CD4-positive, alpha-beta memory T cell (primary cell): ENCODE results near the gene IFT88. TPM values are rescaled to one million over a fixed set of nuclear protein-coding genes. Genes with fewer than 3 reads are reported as not detected.

Experiments
- CTCF ChIA-PET: fragments of 350-600 bp; sonication (Branson Sonifier 250); formaldehyde crosslinking; loops from one replicate; lab custom pipeline; 2021; ENCODE audit warnings: inconsistent platforms; ENCODE audit not compliant: partially characterized antibody; lab: Charles Lee
- POLR2A ChIA-PET: fragments of 350-600 bp; sonication (Branson Sonifier 250); formaldehyde crosslinking; loops from one replicate; lab custom pipeline; 2021; ENCODE audit not compliant: partially characterized antibody; lab: Charles Lee
- DNase-seq, 5 donors: peaks; one replicate each; pipeline versions ENCODE4 v3.0.0 to v3.0.0-alpha.2; 2020 to 2022; ENCODE audit warnings: mixed read lengths in 1 of 5
- H3K27ac ChIP-seq: one replicate; pipeline ENCODE4 v1.7.0; 2013; ENCODE audit warnings: low read depth, low read length
- H3K27me3 ChIP-seq: 2 replicates; pipeline ENCODE4 v1.7.0; 2013; ENCODE audit warnings: mild to moderate bottlenecking, low read length, moderate library complexity; ENCODE audit not compliant: insufficient read depth
- H3K36me3 ChIP-seq: 2 replicates; pipeline ENCODE4 v1.7.0; 2013; ENCODE audit warnings: mild to moderate bottlenecking, low read length, moderate library complexity; ENCODE audit not compliant: insufficient read depth
- H3K4me1 ChIP-seq: 2 replicates; pipeline ENCODE4 v1.7.0; 2013; ENCODE audit warnings: mild to moderate bottlenecking, low read length, moderate library complexity; ENCODE audit not compliant: insufficient read depth
- H3K4me3 ChIP-seq, 2 donors: one replicate each; pipeline ENCODE4 v1.7.0; 2013; ENCODE audit warnings: low read length in 2 of 2, mild to moderate bottlenecking in 1 of 2
- H3K9me3 ChIP-seq, 2 donors: one replicate each; pipeline ENCODE4 v1.7.0; 2013; ENCODE audit warnings: low read length in 2 of 2, control low read depth in 1 of 2; ENCODE audit not compliant: control insufficient read depth in 1 of 2
- H3K27ac Mint-ChIP-seq, 7 donors: one replicate each; pipeline ENCODE4 v1.8.0; 2020 to 2021; ENCODE audit warnings: mixed read lengths in 7 of 7, mild to moderate bottlenecking in 6 of 7, inconsistent platforms in 3 of 7, moderate library complexity in 3 of 7
- H3K27me3 Mint-ChIP-seq, 2 donors: one replicate each; pipeline ENCODE4 v1.8.0; 2020 to 2021; ENCODE audit warnings: mixed read lengths in 2 of 2
- H3K36me3 Mint-ChIP-seq, 2 donors: one replicate each; pipeline ENCODE4 v1.8.0; 2020 to 2021; ENCODE audit warnings: mixed read lengths in 2 of 2, inconsistent platforms in 1 of 2, mild to moderate bottlenecking in 1 of 2
- H3K4me1 Mint-ChIP-seq, 4 donors: one replicate each; pipeline ENCODE4 v1.8.0; 2020 to 2021; ENCODE audit warnings: mixed read lengths in 4 of 4, mild to moderate bottlenecking in 1 of 4
- H3K4me3 Mint-ChIP-seq, 8 donors: one replicate each; pipeline ENCODE4 v1.8.0; 2020 to 2021; ENCODE audit warnings: mixed read lengths in 8 of 8, mild to moderate bottlenecking in 7 of 8, moderate library complexity in 6 of 8, inconsistent platforms in 3 of 8
- H3K9me3 Mint-ChIP-seq, 8 donors: one replicate each; pipeline ENCODE4 v1.8.0; 2020 to 2021; ENCODE audit warnings: mixed read lengths in 8 of 8, mild to moderate bottlenecking in 5 of 8, inconsistent platforms in 3 of 8, moderate library complexity in 1 of 8
- intact Hi-C: fragments of 100-400 bp; cut with micrococcal nuclease; formaldehyde crosslinking; loops from one replicate; pipeline ENCODE4 v1.15.1; 2023
- polyA plus RNA-seq, 2 donors: library from polyadenylated mRNA; unstranded; fragments of 300-500 nt; fragmentation: Illumina TruSeq; gene quantifications; one replicate each; pipeline ENCODE4 v1.2.3, GENCODE V29; 2021
- total RNA-seq, 2 experiments: library from RNA; stranded (reverse); gene quantifications; one replicate each; pipeline ENCODE4 v1.2.3, GENCODE V29; 2021

Gene IFT88
- total and polyA plus RNA-seq, 4 experiments from 2014 or later = 5.0 to 9.8 (median 8.0) TPM

GRCh38 chr13:20721454-20722357, 154.7 kb downstream of the IFT88 start:
- no peaks in the 10 kb centered on the region for H3K27me3 ChIP-seq
- ChIA-PET POLR2A (no interaction called here), CTCF (interaction anchor here (0.7 to 2.4 kb wide), 4 partner anchors 8 to 203 kb away, joined by 3 to 8 read pairs (median 4); no protein-coding TSS in a partner anchor)
- intact Hi-C loops = no loop called here
- DNase-seq = no peak
- H3K9me3 Mint-ChIP-seq = peaks cover 0 to 1% (median 0%) of the 10 kb centered on the region in 8 donors
- peaks cover 9 to 11% of the 10 kb centered on the region in 2 donors for H3K27me3 Mint-ChIP-seq
- H3K27ac Mint-ChIP-seq = no peak overlapping the region
- no peak overlapping the region for H3K4me3 ChIP-seq
- H3K4me1 ChIP-seq = no peaks in the 10 kb centered on the region
- no peak overlapping the region for H3K27ac ChIP-seq
- H3K36me3 ChIP-seq = no peaks in the 10 kb centered on the region
- no peaks in the 10 kb centered on the region for H3K9me3 ChIP-seq
- peaks cover 0 to 2% (median 0%) of the 10 kb centered on the region in 4 donors for H3K4me1 Mint-ChIP-seq
- no peaks in the 10 kb centered on the region for H3K36me3 Mint-ChIP-seq
- H3K4me3 Mint-ChIP-seq = peak overlapping the region in 4 of 8 donors; percentile 13 to 43 (median 34)

DNA sequence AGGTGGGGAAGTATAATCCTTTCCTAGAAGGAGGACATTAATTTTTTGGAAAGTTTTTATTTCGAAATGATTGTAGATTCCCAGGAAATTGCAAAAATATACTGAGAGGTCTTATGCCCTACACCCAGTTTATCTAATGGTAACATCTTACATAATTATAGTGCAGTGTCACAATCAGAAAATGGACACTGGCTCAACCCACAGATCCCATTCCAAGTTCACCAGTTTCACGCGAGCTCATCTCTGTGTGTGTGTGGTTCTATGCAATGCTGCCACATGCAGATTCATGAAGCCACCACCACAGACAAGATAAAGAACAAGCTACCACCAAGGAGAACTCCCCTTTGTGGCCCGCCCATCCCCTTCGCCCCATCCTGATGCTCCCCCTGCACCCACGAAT, 160.9 kb downstream of the IFT88 start:
- Mint-ChIP-seq H3K4me3 (no peak overlapping the region), H3K4me1 (no peaks in the 10 kb centered on the region), H3K9me3 (no peaks in the 10 kb centered on the region), H3K36me3 (peaks cover 0 to 26% of the 10 kb centered on the region in 2 donors), H3K27ac (no peak overlapping the region), H3K27me3 (peaks cover 0 to 2% of the 10 kb centered on the region in 2 donors)
- Histone ChIP-seq H3K4me1 (no peaks in the 10 kb centered on the region), H3K36me3 (no peaks in the 10 kb centered on the region), H3K9me3 (no peaks in the 10 kb centered on the region), H3K27me3 (no peaks in the 10 kb centered on the region), H3K27ac (no peak overlapping the region), H3K4me3 (no peak overlapping the region)
- ChIA-PET CTCF (interaction anchor here (0.6 to 1.3 kb wide), 2 partner anchors 16 to 54 kb away, joined by 3 to 5 read pairs; no protein-coding TSS in a partner anchor), POLR2A (no interaction called here)
- no peak for DNase-seq
- intact Hi-C loops = no loop called here

- Mint-ChIP-seq H3K27ac (no peak overlapping the region), H3K4me3 (no peak overlapping the region), H3K36me3 (peaks cover 0 to 26% of the 10 kb centered on the region in 2 donors), H3K9me3 (no peaks in the 10 kb centered on the region), H3K4me1 (no peaks in the 10 kb centered on the region), H3K27me3 (no peaks in the 10 kb centered on the region)
- H3K36me3 ChIP-seq = no peaks in the 10 kb centered on the region
- no peaks in the 10 kb centered on the region for H3K27me3 ChIP-seq
- no peak for DNase-seq
- no peak overlapping the region for H3K4me3 ChIP-seq
- no peaks in the 10 kb centered on the region for H3K9me3 ChIP-seq
- intact Hi-C loops = no loop called here
- no peak overlapping the region for H3K27ac ChIP-seq
- H3K4me1 ChIP-seq = no peaks in the 10 kb centered on the region
- ChIA-PET CTCF (interaction anchor here (0.6 to 1.3 kb wide), 3 partner anchors 17 to 439 kb away, joined by 3 to 5 read pairs (median 3); no protein-coding TSS in a partner anchor), POLR2A (no interaction called here)
Observed at GRCh38 chr13:20728579-20729311, 161.8 kb downstream of the IFT88 start.

DNA sequence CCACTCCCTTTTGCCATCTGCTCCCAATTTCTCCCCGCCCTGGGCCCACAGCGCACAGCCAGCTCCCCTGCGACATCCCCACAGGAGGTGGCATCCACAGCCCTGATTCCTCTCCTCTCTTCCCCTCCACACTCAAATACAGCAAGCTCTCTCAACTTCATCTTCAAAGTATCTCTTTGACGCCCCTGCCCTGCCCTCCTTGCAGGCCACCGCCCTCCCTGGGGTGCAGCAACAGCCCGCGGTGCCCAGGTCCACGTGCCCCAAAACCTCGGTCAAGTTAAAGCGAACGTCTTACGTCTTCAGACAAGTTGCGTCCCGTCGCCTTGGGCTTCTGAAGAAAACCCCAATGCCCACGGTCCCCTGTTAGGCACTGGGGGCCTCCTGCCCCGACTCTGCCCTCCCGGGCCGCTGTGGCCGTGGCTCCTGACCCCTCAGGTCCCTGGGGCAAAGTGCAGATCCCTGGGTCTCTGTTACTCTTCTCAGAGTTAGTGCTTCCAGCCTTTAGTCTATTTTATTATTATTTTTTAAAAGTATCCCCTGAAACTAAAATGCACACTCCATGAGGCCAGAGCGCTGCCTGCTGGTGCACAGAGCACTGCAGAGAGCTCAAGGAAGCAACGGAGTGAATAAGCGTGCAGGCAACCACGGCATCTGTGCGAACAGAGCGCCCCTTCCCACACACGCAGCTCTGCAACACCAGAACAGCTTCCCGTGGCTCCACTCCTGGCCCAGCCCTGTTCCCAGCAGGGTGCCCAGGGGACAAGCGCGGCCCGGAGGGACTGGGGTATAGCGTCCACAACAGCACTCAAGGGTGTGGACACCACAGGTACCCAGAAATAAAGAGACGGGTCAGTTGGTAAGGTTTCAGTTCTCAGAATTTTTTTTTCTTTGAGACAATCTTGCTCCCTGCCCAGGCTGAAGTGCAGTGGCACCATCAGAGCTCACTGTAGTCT, 163.0 kb downstream of the IFT88 start:
- Histone ChIP-seq H3K36me3 (no peaks in the 10 kb centered on the region), H3K4me3 (no peak overlapping the region), H3K9me3 (no peaks in the 10 kb centered on the region), H3K27ac (no peak overlapping the region), H3K27me3 (no peaks in the 10 kb centered on the region), H3K4me1 (no peaks in the 10 kb centered on the region)
- ChIA-PET POLR2A (no interaction called here), CTCF (no interaction called here)
- Mint-ChIP-seq H3K27me3 (no peaks in the 10 kb centered on the region), H3K4me1 (no peaks in the 10 kb centered on the region), H3K27ac (no peak overlapping the region), H3K4me3 (no peak overlapping the region), H3K36me3 (peaks cover 0 to 26% of the 10 kb centered on the region in 2 donors), H3K9me3 (no peaks in the 10 kb centered on the region)
- intact Hi-C loops = no loop called here
- no peak for DNase-seq

DNA sequence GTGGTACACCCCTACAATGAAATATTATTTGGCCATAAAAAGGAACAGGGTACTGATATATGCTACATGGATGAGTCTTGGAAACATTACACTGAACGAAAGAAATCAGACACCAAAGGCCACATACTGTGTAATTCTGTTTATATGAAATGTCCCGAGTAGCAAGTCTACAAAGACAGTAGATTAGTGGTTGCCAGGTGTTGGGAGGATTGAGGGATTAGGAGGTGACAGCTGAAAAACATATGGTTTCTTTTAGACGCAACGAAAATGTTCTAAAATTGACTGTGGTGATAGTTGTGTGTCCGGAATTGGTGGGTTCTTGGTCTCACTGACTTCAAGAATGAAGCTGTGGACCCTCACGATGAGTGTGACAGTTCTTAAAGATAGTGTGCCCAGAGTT, 171.7 kb downstream of the IFT88 start:
- H3K4me3 ChIP-seq = no peak overlapping the region
- no peak for DNase-seq
- no peaks in the 10 kb centered on the region for H3K27me3 ChIP-seq
- H3K27ac ChIP-seq = no peak overlapping the region
- Mint-ChIP-seq H3K27ac (peak overlapping the region in 1 of 7 donors; percentile 7), H3K4me1 (no peaks in the 10 kb centered on the region), H3K9me3 (peaks cover 0 to 11% (median 2%) of the 10 kb centered on the region in 8 donors), H3K27me3 (no peaks in the 10 kb centered on the region), H3K36me3 (peaks cover 3 to 10% of the 10 kb centered on the region in 2 donors), H3K4me3 (no peak overlapping the region)
- no peaks in the 10 kb centered on the region for H3K9me3 ChIP-seq
- no peaks in the 10 kb centered on the region for H3K4me1 ChIP-seq
- ChIA-PET CTCF (no interaction called here), POLR2A (no interaction called here)
- intact Hi-C loops = no loop called here
- H3K36me3 ChIP-seq = no peaks in the 10 kb centered on the region

GRCh38 chr13:20740021-20740420, 173.1 kb downstream of the IFT88 start:
- Mint-ChIP-seq H3K27me3 (no peaks in the 10 kb centered on the region), H3K27ac (no peak overlapping the region), H3K4me1 (no peaks in the 10 kb centered on the region), H3K36me3 (peaks cover 10 to 16% of the 10 kb centered on the region in 2 donors), H3K4me3 (no peak overlapping the region), H3K9me3 (peaks cover 2 to 19% (median 6%) of the 10 kb centered on the region in 8 donors)
- no peak overlapping the region for H3K4me3 ChIP-seq
- intact Hi-C loops = no loop called here
- H3K9me3 ChIP-seq = no peaks in the 10 kb centered on the region
- ChIA-PET POLR2A (no interaction called here), CTCF (no interaction called here)
- no peak for DNase-seq
- no peaks in the 10 kb centered on the region for H3K27me3 ChIP-seq
- no peaks in the 10 kb centered on the region for H3K4me1 ChIP-seq
- H3K27ac ChIP-seq = no peak overlapping the region
- H3K36me3 ChIP-seq = no peaks in the 10 kb centered on the region
